Endothelial cell of umbilical vein (primary cell): ENCODE results near the gene DPP10. TPM values are rescaled to one million over a fixed set of nuclear protein-coding genes. Genes with fewer than 3 reads are reported as not detected.

Experiments used
- BruUV-seq: library from RNA; stranded (reverse); fragments of 400-500 nt; replicated peaks from 2 replicates; lab custom pipeline; 2021; lab: Mats Ljungman, UMichigan
- CTCF ChIA-PET: fragments of 300-600, 350-600 bp; sonication (Branson Sonifier 250); formaldehyde crosslinking; loops from one replicate; lab custom pipeline; 2021; ENCODE audit warnings: antibody characterized with exemption, inconsistent platforms; lab: Charles Lee
- POLR2A ChIA-PET: fragments of 300-600, 350-600 bp; sonication (Branson Sonifier 250); formaldehyde crosslinking; loops from one replicate; lab custom pipeline; 2021; ENCODE audit warnings: antibody characterized with exemption, inconsistent platforms; lab: Charles Lee
- DNase-seq: peaks from one replicate; pipeline ENCODE4 v3.0.0-alpha.2; 2011; ENCODE audit warnings: low read depth, low spot score
- FAIRE-seq: peaks from 2 replicates; lab custom pipeline; 2011; peaks lifted over from hg19 to GRCh38; lab: Jason Lieb, UNC
- H2AFZ ChIP-seq: 2 replicates; pipeline ENCODE4 v1.6.0; 2012; ENCODE audit warnings: low read depth, low read length, control low read depth, inconsistent platforms
- H3K27ac ChIP-seq: 2 replicates; pipeline ENCODE4 v1.5.1; 2011; ENCODE audit warnings: low read depth, mild to moderate bottlenecking, control low read depth, low read length, moderate library complexity; ENCODE audit not compliant: insufficient read depth
- H3K27me3 ChIP-seq, 2 experiments: 2 replicates each; pipeline versions ENCODE4 v1.6.0 to v1.6.1; 2011; ENCODE audit warnings: low read length in 2 of 2, mixed read lengths in 1 of 2; ENCODE audit not compliant: control insufficient read depth in 2 of 2, insufficient read depth in 2 of 2
- H3K36me3 ChIP-seq, 2 experiments: 2 replicates in 1 of 2; 3 replicates in 1 of 2; pipeline ENCODE4 v1.5.1; 2011; ENCODE audit warnings: low read length in 2 of 2, mild to moderate bottlenecking in 1 of 2, moderate library complexity in 1 of 2; ENCODE audit not compliant: control insufficient read depth in 2 of 2, insufficient read depth in 2 of 2; ENCODE audit errors: extremely low read depth in 1 of 2
- H3K4me1 ChIP-seq: 3 replicates; pipeline ENCODE4 v1.5.1; 2011; ENCODE audit warnings: mild to moderate bottlenecking, low read length; ENCODE audit not compliant: control insufficient read depth, insufficient read depth; ENCODE audit errors: extremely low read depth
- H3K4me2 ChIP-seq: 2 replicates; pipeline ENCODE4 v1.6.1; 2011; ENCODE audit warnings: low read length, control low read depth, mixed read lengths; ENCODE audit not compliant: insufficient read depth
- H3K4me3 ChIP-seq, 3 experiments: fragments of 200-600 bp in 1 of 3; sonication (generic), shearing (Covaris generic) in 1 of 3; replicated peaks in 1 of 3; 2 replicates each; pipeline ENCODE4 v1.5.1; 2011 to 2016; ENCODE audit warnings: control low read depth in 3 of 3, low read length in 3 of 3, mild to moderate bottlenecking in 2 of 3, inconsistent platforms in 1 of 3, low read depth in 1 of 3, moderate library complexity in 1 of 3; ENCODE audit not compliant: insufficient read depth in 1 of 3
- H3K79me2 ChIP-seq: 2 replicates; pipeline ENCODE4 v1.6.0; 2012; ENCODE audit warnings: low read length, inconsistent platforms; ENCODE audit not compliant: control insufficient read depth, insufficient read depth
- H3K9ac ChIP-seq: replicated peaks from 2 replicates; pipeline ENCODE3; 2011; ENCODE audit warnings: low read length, control low read depth; ENCODE audit not compliant: insufficient read depth; ENCODE audit errors: extremely low read depth
- H3K9me1 ChIP-seq: replicated peaks from 3 replicates; pipeline ENCODE4 v1.6.0; 2011; ENCODE audit warnings: mild to moderate bottlenecking, low read length; ENCODE audit not compliant: control insufficient read depth, insufficient read depth; ENCODE audit errors: extremely low read depth
- H3K9me3 ChIP-seq: replicated peaks from 2 replicates; pipeline ENCODE4 v1.5.1; 2012; ENCODE audit warnings: low read length, inconsistent platforms; ENCODE audit not compliant: control insufficient read depth, insufficient read depth
- H4K20me1 ChIP-seq: replicated peaks from 2 replicates; pipeline ENCODE3; 2011; ENCODE audit warnings: mild to moderate bottlenecking, low read length; ENCODE audit not compliant: control insufficient read depth, insufficient read depth; ENCODE audit errors: extremely low read depth
- EZH2 ChIP-seq: IDR thresholded peaks from 2 replicates; pipeline ENCODE4 v1.6.1; 2012; ENCODE audit warnings: borderline replicate concordance, low read depth, mild to moderate bottlenecking, moderate library complexity, low read length, inconsistent platforms; ENCODE audit not compliant: severe bottlenecking
- FOS ChIP-seq: IDR thresholded peaks from 2 replicates; pipeline ENCODE4 v1.6.1; 2011; ENCODE audit warnings: mild to moderate bottlenecking, low read length, moderate library complexity, borderline replicate concordance; ENCODE audit not compliant: insufficient read depth
- GATA2 ChIP-seq: IDR thresholded peaks from 2 replicates; pipeline ENCODE4 v1.7.0; 2011; ENCODE audit warnings: low read depth, mild to moderate bottlenecking, moderate library complexity, mixed read lengths, low read length; ENCODE audit not compliant: insufficient read length, insufficient read depth
- JUN ChIP-seq: IDR thresholded peaks from 2 replicates; pipeline ENCODE4 v1.6.1; 2011; ENCODE audit warnings: borderline replicate concordance, low read depth; ENCODE audit not compliant: insufficient read length, insufficient read depth
- MYC ChIP-seq: IDR thresholded peaks from one replicate; pipeline ENCODE4 v1.6.1; 2011; ENCODE audit warnings: mild to moderate bottlenecking, low read depth, low read length
- POLR2A ChIP-seq: IDR thresholded peaks from 2 replicates; pipeline ENCODE4 v1.6.1; 2012; ENCODE audit warnings: low read depth, mild to moderate bottlenecking, control low read depth, low read length
- POLR2AphosphoS5 ChIP-seq: IDR thresholded peaks from 2 replicates; pipeline ENCODE4 v1.6.1; 2012; ENCODE audit warnings: low read depth, mild to moderate bottlenecking, control low read depth, low read length, moderate library complexity; ENCODE audit not compliant: insufficient read depth
- dilution Hi-C: fragments of 300-500 bp; cut with MboI; formaldehyde crosslinking; loops from one replicate; pipeline ENCODE4 v1.15.0; 2019; ENCODE audit warnings: low sequenced_read_pairs; ENCODE audit not compliant: extremely low pct_ligation_motif_present
- intact Hi-C: fragments of 100-400 bp; cut with micrococcal nuclease; formaldehyde crosslinking; loops from one replicate; pipeline ENCODE4 v1.10.0; 2022
- polyA plus RNA-seq, 4 experiments: library from polyadenylated mRNA; depleted of rRNA in 3 of 4; stranded (reverse) in 3 of 4; unstranded in 1 of 4; fragments of >200 nt; gene quantifications; 2 replicates each; pipeline versions ENCODE4 v1.2.1 to v1.2.3, GENCODE V29; 2011 to 2012; ENCODE audit warnings: missing spikeins in 1 of 4
- total RNA-seq: library from RNA; stranded (reverse); gene quantifications from 2 replicates; pipeline ENCODE4 v1.2.3, GENCODE V29; 2021
- TF ChIP-seq, protein P1 (sequence below), 2 donors: IDR thresholded peaks; 1 replicate in 1 of 2; 2 replicates in 1 of 2; pipeline ENCODE4 v1.5.1; 2011; ENCODE audit warnings: low read length in 2 of 2, mild to moderate bottlenecking in 2 of 2, moderate library complexity in 2 of 2, control low read depth in 1 of 2, inconsistent platforms in 1 of 2, low read depth in 1 of 2; ENCODE audit not compliant: insufficient read depth in 1 of 2; ENCODE audit errors: extremely low read depth in 1 of 2
- TF ChIP-seq, protein P2 (sequence below): IDR thresholded peaks from 2 replicates; pipeline ENCODE4 v1.6.1; 2011; ENCODE audit not compliant: insufficient read depth, insufficient read length

The DPP10 gene
- total and polyA plus RNA-seq, 2 donors (not counting 3 experiments of a cell fraction or from before 2014, with no cell fraction given): not detected

DNA sequence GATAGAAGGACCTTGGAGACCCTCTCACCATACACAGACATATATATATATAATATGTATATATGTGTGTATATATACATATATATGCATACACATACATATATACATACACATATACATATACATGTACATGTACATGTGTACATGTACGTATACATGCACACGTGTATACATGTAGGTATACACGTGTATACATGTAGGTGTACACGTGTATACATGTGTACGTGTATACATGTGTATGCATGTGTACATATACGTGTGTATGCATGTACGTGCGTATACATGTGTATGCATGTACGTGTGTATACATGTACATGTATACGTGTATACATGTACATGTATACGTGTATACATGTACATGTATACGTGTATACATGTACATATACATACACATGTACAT, 54.5 kb downstream of the DPP10 start:
- no peaks in the 10 kb centered on the region for H3K4me1 ChIP-seq
- H3K36me3 ChIP-seq: no peaks in the 10 kb centered on the region
- dilution Hi-C loops (no loop called here), intact Hi-C loops (no loop called here)
- ChIA-PET CTCF (no interaction called here), POLR2A (no interaction called here)
- DNase-seq (no peak), FAIRE-seq (no peak)
- no peak overlapping the region for H3K4me2 ChIP-seq
- no peak overlapping the region for H3K27ac ChIP-seq
- no peaks in the 10 kb centered on the region for H4K20me1 ChIP-seq
- H2AFZ ChIP-seq: no peak overlapping the region
- no peaks in the 10 kb centered on the region for H3K79me2 ChIP-seq
- no TSS peak for BruUV-seq
- TF ChIP-seq EZH2: no peak
- TF ChIP-seq, protein P1, sequence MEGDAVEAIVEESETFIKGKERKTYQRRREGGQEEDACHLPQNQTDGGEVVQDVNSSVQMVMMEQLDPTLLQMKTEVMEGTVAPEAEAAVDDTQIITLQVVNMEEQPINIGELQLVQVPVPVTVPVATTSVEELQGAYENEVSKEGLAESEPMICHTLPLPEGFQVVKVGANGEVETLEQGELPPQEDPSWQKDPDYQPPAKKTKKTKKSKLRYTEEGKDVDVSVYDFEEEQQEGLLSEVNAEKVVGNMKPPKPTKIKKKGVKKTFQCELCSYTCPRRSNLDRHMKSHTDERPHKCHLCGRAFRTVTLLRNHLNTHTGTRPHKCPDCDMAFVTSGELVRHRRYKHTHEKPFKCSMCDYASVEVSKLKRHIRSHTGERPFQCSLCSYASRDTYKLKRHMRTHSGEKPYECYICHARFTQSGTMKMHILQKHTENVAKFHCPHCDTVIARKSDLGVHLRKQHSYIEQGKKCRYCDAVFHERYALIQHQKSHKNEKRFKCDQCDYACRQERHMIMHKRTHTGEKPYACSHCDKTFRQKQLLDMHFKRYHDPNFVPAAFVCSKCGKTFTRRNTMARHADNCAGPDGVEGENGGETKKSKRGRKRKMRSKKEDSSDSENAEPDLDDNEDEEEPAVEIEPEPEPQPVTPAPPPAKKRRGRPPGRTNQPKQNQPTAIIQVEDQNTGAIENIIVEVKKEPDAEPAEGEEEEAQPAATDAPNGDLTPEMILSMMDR (IDR thresholded peaks at IDR 0.05; ENCODE audit: extremely low read depth in 1 of 2, insufficient read depth in 1 of 2, low read depth in 1 of 2, low read length in 2 of 2): no peak
- no peak for TF ChIP-seq JUN
- no peak for TF ChIP-seq MYC
- TF ChIP-seq POLR2A: no peak
- TF ChIP-seq, protein P2, sequence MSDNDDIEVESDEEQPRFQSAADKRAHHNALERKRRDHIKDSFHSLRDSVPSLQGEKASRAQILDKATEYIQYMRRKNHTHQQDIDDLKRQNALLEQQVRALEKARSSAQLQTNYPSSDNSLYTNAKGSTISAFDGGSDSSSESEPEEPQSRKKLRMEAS: no peak
- TF ChIP-seq GATA2: no peak
- TF ChIP-seq POLR2AphosphoS5: no peak
- no peak for TF ChIP-seq FOS
- H3K4me3 ChIP-seq: no peak overlapping the region
- H3K9me1 ChIP-seq: no peaks in the 10 kb centered on the region
- peaks cover 2% of the 10 kb centered on the region for H3K9me3 ChIP-seq
- H3K27me3 ChIP-seq: no peaks in the 10 kb centered on the region
- no peak overlapping the region for H3K9ac ChIP-seq
